Measurements from ENCODE around the gene SELENOO. TPM values are rescaled to one million over a fixed set of nuclear protein-coding genes. Genes with fewer than 3 reads are reported as not detected.

The SELENOO gene
- polyA plus RNA-seq, 3 donors: 16.9 to 31.1 (median 24.0) TPM

DNA sequence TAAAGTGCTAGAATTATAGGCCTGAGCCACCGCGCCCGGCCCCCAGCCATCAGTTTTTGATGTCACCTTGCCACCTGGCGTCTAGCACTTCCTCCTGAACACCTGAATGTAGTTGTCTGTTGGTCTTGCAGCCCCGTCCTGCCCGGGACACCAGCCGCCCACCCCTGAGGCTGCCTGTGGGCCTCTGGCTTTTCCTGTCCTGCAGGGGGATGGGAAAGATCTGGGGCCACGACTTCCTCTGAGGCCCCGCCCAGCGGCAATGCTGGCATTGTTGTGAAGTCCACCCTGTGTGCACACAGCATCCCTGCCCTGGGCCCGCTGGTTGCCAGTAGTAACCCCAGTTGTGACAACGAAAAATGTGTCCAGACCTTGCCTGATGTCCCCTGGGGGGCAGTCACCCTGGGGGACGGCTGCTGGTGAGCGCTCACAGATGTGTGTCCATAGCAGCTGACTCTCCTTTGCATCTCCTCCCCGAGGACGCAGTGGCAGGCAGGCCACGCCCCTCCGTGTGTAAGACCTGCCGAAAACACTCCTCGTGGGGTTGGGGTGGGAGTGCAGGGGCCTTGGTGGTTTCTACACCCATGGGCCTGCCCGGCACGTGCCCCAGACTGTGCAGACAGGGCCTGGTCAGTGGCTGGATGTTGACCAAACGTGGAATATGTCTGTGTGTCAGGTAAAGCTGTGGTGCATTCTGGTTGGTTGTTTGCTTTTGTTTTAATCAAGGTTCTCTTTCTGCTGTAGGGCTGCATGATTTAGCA is 6.8 kb downstream of the SELENOO start:
- no peak for DNase-seq (ENCODE audit: extremely low read depth in 1 of 11, low read depth in 9 of 11, low spot score in 4 of 11)

DNA sequence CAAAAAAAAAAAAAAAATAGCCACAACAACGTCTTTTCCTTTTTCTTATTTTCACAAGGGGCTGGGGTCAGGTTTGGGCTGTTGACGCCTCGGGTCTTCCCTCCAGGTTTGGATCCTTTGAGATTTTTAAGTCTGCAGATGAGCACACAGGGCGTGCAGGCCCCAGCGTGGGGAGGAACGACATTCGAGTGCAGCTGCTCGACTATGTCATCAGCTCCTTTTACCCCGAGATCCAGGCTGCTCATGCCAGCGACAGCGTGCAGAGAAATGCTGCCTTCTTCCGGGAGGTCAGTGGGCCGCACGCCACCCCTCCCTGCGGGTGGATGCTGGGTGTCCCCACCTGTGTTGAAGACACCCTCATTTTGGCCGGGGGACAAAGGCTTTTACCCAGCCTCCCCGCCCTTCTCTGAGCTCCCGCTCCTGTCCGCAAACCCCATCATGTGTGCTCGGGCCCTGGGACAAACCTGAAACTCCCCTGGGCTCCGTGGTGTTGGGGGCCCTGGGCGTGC is 7.7 kb downstream of the SELENOO start:
- DNase-seq (ENCODE audit: extremely low read depth in 1 of 11, low read depth in 9 of 11, low spot score in 4 of 11): no peak

DNA sequence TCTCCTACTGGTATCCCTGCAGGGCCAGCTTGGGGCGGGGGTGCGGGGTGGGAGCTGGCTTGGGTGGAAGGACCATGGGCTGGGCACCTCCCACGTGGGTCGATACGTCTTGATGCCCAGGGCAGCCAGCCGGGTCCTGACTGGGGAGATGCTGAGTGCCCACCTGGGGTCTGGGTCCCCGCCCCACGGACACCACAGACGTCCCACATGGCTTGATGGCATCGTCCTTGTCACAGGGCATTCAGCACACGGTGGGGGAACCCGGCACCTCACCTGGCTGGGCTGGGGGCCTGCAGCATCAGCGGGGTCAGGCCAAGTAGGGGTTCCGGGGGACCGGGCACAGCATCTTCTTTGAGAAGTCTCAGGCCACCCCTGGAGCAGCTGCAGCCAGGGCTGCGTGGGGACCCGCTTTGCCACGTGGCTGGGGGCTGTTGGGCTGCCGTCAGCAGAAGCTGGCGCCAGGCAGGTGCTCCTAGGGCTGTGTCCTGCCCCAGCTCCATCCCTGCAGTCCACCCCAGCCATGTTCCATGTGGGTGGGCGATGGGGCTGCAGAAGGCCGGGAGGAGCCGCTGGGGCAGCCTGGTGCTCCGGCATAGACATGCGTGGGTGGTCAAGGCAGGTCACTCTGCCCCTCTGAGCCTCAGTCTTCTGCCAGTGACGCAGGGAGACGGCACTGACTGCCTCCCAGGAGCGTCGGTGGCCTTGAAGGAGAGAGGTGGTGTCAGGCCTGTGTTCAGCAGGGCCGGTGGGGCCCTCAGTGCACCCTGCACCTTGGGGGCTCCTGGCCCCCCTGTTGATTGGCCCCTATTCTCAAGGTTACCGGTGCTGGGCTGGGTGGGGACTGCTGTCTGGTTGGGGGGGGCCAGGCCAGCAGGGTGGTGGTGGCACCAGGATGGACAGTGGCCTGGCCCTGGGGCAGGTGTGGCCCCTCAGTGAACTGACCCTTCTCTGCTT is 8.4 kb downstream of the SELENOO start:
- DNase-seq (ENCODE audit: extremely low read depth in 1 of 11, low read depth in 9 of 11, low spot score in 4 of 11): no peak

DNA sequence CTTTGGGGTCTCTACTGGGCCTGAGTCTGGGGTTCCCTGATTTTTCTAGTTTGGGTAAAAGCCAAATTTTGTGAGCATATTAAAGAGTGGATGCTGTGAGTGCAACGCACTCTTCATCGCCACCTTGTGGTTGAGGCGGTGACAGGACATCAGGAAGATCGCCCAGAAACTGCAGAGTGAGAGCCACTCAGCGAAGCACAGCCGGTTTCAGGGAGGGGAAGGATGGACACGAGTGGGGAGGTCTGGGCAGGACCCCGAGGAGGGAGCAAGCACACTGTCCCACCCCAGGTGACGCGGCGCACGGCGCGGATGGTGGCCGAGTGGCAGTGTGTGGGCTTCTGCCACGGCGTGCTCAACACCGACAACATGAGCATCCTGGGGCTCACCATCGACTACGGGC is 9.1 kb downstream of the SELENOO start:
- peak in 1 of 11 donors; percentile 63 for DNase-seq (ENCODE audit: extremely low read depth in 1 of 11, low read depth in 9 of 11, low spot score in 4 of 11)

DNA sequence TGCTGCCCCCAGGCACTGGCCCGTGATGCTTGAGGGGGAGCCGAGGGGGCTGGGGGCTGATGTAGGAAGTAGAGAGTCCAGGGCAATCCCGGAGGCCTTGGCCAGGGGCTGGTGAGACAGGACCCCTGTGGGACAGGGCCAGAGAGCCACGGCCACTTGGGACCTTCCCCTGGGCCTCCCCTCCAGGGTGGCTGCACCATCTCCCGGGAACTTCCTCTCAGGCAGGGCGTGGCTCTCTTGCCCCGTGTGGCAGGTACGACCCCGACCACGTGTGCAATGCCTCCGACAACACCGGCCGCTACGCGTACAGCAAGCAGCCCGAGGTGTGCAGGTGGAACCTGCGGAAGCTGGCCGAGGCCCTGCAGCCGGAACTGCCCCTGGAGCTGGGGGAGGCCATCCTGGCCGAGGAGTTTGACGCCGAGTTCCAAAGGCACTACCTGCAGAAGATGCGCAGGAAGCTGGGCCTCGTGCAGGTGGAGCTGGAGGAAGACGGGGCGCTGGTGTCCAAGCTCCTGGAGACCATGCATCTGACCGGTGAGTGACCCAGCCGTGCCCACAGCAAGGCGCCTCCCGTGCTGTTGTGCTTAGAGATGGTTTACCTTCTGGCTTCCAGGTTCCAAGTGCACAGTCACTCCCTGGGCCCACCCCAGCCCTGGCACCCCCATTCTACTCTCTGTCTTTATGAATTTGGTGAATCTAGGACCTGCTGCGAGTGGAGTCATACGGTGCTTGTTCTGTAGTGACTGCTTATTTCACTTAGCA is 9.7 kb downstream of the SELENOO start:
- DNase-seq (ENCODE audit: extremely low read depth in 1 of 11, low read depth in 9 of 11, low spot score in 4 of 11): no peak

DNA sequence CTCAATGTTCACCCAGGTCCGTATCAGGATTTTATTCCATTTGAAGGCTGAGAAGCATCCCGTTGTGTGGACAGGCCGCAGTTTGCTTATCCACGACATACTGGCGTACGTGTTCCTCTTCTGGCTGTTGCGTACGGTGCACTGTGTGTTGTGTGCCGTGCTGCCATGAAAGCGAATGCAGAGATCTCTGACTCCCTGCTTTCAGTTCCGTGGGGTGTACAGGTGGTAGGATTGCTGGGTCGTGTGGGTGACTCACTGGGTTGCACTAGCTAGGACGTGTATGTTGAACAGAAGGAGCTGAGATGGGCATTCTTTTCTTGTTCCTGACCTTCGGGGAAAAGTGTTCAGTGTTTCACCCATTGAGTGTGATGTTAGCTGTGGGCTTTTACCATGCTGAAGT is 10.3 kb downstream of the SELENOO start:
- DNase-seq (ENCODE audit: extremely low read depth in 1 of 11, low read depth in 9 of 11, low spot score in 4 of 11): no peak

DNA sequence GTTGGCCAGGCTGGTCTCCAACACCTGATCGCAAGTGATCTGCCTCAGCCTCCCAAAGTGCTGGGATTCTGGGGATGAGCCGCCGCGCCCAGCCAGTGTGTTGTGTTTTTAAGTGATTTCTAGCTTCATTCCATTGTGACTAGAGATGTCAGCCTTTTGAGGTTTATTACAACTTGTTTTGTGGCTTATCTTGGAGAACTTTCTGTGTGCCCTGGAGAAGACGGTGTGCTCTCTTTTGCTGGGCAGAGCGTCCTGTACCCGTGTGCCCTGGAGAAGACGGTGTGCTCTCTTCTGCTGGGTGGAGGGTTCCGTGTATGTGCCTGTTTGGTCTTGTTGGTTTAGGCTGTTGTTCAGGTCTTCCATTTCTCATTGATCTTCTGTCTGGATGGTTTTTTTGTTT is 12.5 kb downstream of the SELENOO start:
- DNase-seq (ENCODE audit: extremely low read depth in 1 of 11, low read depth in 9 of 11, low spot score in 4 of 11): no peak

DNA sequence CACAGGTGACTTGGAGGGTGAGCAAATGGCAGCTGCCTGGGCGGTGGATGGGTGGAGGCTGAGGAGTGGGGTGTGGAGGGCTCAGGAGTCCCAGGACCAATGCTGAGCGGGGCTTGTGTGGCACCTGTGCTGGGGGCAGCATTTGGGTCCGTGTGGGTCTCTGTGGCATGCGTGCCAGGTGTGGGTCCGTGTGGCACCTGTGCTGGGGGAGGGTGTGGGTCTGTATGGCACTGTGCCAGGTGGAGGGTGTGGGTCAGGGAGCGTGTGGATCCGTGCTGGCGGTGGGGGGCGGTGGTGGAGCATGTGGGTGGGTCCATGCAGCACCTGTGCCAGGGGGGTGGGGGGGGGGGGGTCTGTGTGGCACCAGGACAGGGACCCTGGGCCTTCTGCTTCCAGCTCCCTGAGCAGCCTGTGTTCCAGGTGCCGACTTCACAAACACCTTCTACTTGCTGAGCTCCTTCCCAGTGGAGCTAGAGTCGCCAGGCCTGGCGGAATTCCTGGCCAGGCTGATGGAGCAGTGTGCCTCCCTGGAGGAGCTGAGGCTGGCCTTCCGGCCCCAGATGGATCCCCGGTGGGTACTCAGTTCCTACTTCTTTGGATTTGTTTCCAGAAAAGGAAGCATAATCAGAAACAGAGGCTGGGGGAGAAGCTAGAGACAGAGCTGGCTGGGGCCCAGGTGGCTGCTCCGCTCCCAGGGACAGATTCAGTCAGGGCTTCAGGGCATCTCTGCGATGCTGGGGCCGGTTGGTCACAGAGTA is 14.7 kb downstream of the SELENOO start:
- DNase-seq (ENCODE audit: extremely low read depth in 1 of 11, low read depth in 9 of 11, low spot score in 4 of 11): no peak

DNA sequence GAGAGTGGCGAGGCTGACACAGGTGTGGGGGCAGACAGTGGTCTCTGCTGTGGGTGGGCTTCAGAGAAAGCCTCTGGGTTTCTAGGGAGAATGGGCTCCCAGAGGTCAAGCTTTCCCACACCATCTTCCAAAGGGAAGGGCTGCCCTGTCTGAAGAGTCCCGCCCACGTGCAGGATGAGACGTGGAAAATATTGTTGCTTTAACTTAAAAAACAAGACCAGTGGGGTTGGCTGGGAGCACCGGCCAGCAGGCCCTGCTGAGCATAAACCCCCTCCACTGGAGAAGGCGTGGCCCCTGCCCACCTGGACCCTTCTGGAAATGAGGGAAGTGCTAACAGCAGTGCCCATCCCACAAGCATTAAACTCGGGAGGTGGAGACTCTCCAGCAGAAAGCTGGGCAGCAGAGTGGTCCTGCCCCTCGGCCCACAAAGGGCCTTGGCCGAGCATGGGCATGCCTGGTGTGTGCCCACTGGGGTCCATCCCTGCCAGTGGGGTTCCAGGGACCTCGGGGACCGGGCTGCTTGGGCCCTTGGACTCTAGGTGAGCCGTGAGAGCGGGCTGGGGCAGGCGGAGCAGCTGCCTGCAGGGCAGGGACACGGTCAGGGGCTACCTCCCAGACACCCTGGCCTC is 15.4 kb downstream of the SELENOO start:
- DNase-seq (ENCODE audit: extremely low read depth in 1 of 11, low read depth in 9 of 11, low spot score in 4 of 11): no peak

DNA sequence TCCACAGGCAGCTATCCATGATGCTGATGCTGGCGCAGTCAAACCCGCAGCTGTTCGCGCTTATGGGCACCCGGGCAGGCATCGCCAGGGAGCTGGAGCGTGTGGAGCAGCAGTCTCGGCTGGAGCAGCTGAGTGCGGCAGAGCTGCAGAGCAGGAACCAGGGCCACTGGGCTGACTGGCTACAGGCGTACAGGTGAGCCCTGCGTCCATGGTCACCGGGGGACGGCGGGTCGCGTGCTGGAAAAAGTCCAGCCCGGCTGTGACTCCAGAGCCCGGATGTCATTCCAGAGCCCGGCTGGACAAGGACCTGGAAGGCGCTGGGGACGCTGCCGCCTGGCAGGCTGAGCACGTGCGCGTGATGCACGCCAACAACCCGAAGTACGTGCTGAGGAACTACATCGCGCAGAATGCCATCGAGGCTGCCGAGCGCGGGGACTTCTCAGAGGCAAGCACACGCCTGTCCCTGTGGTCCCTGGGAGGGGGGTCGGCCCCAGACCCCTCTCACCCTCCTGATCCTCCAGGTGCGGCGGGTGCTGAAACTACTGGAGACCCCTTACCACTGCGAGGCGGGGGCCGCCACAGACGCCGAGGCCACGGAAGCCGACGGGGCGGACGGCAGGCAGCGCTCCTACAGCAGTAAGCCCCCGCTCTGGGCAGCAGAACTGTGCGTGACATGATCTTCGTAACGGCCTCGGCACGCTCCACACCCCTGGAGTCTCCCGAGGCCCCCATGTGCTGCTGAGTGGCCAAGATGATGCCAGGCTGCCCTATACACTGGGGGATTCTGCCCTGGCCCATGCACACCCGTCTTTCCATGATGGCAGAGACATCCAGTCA is 16.1 kb downstream of the SELENOO start:
- DNase-seq (ENCODE audit: extremely low read depth in 1 of 11, low read depth in 9 of 11, low spot score in 4 of 11): no peak

DNA sequence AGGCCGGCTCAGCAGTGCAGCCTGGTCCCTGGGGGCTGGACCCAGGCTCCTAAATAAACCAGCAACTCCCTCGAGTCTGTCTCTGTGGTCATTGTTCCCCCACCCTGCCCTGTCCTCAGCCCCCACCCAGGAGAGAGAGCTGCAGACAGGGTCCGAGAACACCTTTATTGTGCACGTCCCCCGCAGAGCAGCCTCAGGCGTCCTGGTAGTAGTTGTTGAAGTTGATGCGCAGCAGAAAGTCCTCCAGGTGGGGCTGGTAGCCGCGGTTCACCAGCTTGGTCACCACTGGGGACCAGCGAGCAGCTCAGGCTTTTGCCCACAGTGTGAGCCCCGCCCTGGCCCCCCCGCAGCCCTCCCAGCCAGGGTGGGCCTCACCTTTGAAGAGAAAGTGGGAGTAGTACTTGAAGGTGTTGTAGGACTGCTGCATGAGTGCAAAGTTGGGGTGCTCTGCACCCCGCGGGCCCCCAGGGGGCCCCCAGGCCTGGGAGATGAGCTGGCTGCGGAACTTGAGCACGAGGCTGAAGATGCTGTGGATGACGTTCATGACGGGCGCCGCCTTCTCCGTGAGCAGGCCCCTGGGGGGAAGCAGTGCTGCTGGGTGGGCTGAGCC is 16.8 kb downstream of the SELENOO start:
- DNase-seq (ENCODE audit: extremely low read depth in 1 of 11, low read depth in 9 of 11, low spot score in 4 of 11): no peak

DNA sequence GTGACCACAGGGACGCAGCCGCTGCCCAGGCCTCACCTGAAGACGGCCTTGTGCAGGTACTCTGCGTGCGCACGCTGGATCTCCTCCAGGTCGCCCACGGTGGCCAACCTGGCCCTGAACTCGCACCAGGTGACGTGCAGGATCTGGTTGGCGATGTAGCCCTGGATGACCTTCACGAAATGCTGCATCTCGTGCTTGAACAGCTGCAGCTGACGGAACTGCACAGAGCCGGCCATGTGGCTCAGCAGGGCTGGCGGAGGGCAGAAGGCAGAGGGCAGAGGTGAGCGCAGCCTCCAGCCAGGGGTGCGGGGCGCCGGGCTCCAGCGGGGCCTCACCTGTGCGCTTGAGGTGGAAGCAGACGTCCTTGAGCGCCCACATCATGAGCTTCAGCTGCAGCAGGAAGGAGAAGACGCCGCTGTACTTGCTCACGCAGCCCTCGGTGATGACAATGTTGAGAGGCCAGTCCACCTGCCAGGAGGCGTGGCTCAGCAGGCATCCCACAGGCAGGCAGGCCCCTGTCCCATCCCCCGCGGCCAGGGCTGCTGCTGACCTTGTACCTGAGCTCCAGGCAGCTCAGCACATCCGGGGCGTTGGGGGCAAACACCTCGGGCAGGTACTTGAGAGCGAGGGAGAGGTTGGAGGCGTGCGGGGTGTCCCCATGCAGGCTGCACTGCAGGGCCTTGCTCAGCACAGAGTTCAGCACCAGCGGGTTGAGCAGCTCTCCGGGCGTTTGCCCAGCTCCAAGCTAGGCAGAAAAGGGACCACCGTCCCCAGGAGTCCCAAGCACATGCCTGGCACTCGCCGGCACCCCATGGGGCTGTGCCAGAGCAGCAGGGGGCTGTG is 17.6 kb downstream of the SELENOO start:
- DNase-seq (ENCODE audit: extremely low read depth in 1 of 11, low read depth in 9 of 11, low spot score in 4 of 11): no peak

DNA sequence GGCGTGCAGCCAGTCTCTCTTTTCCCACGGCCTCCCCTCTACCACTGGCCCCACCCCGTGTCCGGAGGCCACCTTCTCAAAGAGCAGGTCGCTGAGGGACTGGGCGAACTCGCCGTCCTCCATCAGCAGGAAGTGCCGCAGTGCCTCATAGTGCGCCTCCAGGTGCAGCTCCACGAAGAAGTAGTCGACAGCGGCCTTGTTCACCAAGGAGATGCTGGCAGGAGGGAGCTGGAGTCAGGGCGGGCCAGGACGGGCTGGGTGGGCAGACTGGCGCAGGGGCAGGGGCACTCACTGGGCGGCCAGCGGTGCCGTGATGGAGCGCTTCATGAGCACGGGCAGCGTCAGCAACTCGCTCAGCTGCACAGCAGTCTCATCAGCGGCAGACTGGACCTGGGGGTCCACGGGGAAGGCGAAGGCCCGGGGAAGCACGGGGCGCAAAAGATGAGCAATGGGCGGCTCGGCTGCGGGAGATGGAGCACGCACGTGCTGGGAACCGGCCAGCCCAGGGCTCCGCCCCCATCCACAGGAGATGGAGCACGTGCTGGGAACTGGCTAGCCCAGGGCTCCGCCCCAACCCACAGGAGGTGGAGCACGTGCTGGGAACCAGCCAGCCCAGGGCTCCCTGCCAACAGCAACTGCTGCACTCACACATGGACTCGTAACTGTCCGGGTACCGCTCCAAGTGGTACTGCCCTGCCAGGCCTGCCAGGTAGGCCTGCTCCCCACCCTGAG is 18.4 kb downstream of the SELENOO start:
- DNase-seq (ENCODE audit: extremely low read depth in 1 of 11, low read depth in 9 of 11, low spot score in 4 of 11): no peak

DNA sequence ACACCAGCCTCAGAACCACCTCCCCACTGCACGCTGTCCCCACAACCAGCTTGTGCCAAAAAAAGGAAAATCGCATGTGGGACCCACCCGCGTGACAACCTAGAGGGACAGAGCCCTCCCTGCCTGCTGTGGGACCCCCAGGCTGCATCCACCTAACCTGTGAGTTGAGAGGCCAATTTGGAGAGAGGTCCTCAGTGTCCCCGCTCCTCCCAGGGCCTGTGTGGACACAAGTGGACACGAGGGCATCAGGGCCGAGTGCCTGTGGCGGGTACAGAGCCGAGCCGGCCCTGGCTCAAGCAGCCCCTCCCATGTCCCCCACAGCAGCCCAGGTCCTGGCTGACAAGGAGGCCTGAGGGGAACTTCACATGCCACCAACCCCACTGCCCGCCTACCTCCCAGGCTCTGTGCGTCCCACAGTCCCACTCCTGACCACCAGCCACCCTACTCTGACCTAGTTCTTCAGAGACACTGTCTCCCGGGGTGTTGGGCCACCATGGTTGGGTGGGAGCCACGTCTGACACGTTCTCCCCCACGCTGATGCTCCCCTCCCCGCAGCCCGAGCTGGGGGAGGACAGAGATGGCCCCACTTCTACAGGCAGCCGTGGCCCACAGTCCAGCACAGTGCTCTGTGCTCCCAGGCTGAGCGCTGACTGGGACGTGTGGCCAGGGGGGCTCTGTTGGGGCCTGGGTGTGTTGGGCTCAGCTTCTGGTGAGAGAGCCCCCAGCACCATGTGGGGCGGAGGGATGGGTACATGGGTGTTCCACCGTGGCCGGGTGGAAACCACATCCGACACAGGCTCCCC is 19.2 kb downstream of the SELENOO start:
- no peak for DNase-seq (ENCODE audit: extremely low read depth in 1 of 11, low read depth in 9 of 11, low spot score in 4 of 11)

Data from renal cortex interstitium (tissue), 11 donors.